ENCODE measurements around the gene UNC93A.
A peak's percentile ranks its signal among the peaks of the same experiment; 100 is the strongest.
"Not testable (repeated sequence)": the region's sequence is repeated elsewhere in the genome, so short reads cannot be mapped to it uniquely, and the experiment has no call there.

Gene UNC93A

DNA sequence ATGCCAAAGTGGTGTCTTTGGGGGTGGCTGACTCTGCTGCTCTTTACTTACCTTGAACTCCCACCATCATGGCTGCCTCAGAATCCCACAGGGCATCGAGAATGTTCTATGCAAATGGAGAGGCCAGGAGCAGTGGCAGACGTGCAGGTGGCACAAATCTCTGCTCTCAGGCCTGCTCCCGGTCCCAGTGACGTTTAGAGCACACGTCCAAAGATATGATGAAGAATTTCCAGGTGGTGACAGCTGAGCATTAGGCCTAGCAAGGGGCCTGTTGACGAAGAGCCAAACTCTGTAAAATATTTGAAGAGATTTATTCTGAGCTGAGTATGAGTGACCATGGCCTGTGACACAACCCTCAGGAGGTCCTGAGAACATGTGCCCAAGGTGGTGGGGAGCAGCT, 19.0 kb upstream of the UNC93A start:
- DNase-seq: no peak

DNA sequence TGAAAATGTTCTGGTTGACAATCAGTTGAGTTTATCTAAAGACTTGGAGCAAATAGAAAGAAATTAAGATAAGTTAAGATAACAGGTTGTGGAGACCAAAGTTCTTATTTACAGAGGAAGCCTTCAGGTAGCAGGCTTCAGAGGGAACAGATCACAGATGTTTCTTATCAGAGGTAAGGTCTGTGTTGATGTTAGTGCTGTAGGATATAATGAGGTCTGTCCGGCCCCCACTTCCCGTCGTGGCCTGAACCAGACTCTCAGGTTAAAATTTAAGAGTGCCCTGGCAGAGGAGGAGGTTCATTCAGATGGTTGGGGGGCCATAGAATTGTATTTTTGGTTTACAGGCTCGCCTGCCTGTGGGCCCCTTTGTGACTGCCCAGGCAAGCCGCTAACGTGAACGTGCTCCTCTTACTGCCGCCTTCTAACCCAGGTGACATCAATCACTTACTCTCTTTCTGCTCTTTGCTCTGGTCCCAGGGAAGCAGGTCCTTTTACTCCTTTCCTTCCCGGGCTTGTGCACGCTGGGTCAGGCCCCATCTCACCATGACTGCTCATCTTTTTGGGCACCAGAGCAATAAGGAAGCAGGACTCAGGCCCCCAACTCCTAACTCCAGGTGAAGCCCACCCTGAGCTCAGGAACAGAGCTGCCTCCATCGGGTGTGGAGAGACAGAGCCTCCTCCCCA, 18.3 kb upstream of the UNC93A start:
- DNase-seq: no peak

DNA sequence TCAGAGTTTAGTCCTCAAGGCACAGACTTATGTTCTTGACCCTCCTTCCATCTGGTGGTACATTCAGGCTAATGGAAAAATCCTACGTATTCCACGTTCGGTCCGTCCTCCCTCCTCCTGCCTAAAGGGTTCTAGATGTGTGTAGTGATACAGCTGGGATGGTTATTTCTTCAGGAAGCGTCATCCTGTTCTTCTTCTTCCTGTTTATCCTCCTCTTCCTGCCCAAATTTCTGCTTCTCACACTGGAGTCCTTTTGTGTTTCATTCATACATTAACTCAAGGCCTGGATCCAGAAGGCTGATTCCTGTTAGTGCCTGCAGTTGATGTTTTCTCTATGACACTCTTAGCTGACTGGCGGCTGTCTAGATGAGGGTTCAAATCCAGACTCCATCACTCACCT, 16.8 kb upstream of the UNC93A start:
- DNase-seq: no peak

DNA sequence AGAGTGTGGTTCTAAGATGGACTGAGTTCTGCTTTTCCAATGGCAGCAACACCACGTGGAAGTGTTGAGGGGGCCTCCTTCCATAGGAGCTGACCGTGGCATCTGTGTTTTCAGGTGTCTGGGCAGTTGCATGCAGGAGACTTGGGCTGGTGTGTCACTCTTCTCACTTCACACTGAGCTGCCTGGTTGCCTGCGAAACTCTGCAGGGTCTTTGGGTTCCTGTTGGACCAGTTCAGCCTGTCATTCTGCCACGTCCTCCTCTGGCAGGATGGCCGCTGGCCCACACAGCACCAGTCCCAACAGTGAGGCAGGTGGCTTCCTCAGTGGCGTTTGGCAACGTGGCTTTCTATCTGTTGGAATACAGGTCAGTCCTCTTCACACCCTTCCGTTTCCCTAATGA, 16.1 kb upstream of the UNC93A start:
- no peak for DNase-seq

DNA sequence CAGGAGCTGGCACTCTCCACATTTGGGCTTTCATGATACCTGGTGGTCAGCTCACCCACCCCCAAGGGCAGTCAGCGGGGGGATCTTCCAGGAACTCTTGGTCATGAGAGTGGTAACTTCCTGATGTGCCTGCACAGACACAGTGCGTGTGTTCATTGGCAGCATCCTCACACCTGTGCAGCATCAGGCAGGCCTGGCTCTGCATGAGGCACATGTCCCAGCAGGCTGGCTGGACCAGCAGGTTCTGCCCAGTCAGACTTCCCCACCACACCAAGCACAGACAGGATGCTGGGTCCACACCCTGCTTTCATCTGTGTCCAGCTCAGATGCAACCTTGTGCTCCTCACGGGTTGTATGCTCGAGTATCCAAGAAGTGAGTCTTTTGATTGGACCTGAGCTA, 15.7 kb upstream of the UNC93A start:
- DNase-seq: no peak

DNA sequence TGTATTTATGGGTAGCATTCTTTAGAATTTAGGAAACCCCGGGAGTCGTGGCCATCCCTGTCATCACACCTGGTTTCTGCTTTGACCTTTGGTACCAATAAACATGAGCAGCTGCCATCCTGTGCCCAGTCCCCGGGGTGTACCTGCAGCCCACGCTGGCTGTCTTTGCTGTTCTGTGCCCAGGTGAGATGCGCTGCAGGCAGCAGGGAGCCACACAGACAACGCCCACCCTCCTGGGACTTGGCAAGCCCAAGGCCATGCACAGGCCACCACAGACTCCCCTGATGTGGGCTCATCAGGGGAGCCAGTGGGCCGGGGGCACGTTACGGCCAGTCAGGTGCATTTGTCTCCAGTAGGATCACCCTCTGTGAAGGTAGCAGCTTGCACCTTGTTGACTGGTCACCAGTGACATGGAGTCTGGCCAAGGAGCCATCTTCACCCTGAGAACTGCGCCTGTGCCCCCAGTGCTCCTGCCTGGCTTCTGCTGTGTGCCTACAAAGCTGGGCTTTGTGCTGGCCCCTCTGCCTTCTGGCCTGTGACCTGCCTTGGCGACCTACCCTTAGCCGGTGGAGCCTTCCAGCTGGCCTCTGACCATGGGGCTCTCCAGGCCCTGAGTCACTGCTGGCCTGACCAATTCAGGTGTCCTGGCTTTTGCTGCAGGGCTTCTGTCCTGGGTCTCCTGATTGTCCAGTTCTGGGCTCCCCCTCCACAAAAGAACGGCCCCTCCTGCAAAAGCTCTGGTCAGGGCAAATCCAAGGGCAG, 14.2 kb upstream of the UNC93A start:
- no peak for DNase-seq

DNA sequence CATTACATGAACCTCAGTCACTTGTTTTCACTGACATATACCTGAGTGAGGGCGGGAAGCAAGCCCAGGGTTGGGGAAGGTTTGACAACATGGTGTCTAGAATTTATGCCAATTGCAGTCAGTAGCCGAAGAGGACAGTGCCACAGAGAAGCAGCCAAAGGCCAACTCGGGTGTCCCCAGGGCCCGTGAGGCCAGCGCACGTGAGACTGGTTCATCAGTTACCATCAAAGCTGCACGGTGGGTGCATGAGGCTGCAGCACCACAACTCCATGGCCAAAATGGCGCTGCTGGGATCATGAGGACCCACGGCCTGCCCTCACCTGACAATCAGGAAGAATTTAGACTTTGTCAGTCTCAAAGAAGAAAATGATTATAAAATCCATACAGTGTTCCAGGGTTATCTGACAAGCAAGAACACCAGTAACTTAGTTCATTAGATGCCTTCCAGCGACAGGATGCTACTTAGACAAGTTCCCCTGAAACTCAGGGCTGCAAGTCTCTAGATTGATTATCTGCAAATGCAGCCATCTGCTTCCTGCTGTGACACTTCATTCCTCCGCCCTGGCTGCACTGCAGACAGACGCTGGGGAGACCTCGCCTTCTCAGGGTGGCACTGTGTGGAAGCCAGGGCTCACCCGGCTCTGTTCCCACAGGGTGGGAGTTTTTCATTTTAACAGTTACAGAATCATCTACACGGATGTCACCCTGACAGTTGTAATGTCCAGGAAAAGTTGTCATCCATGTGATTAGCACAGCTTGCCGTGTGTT, 12.8 kb upstream of the UNC93A start:
- DNase-seq: not testable (repeated sequence)

DNA sequence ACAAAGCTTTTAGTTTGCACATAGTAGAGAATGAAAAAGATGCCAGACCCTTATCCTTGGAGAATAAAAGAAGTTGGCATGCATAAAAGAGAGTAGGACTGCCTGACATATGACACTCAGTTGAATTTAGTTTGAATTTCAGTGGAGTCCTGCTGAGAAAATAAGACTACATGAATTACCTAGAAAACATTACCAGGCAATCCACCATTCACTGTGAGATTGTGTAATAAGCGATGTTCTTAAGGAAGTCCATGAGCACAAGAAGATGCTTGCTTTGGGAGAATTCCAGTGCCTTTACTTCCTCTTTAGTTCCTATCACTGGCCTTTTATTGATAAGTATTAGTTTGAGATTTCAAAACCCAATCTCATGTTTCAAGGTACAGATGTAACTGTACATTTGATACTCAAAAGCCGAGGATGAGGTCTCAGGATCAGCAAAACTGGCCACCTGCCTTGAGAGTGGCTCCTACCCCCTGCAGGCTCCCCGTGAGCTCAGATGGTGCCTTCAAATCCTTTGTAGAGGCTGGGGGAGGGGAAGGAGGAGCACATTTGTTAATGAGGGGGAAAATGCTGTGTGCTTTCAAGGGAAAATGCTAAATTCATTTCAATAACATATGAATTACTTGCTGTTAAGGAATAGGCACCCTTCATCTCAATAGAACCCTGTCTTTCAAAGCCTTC, 11.2 kb upstream of the UNC93A start:
- no peak for DNase-seq

DNA sequence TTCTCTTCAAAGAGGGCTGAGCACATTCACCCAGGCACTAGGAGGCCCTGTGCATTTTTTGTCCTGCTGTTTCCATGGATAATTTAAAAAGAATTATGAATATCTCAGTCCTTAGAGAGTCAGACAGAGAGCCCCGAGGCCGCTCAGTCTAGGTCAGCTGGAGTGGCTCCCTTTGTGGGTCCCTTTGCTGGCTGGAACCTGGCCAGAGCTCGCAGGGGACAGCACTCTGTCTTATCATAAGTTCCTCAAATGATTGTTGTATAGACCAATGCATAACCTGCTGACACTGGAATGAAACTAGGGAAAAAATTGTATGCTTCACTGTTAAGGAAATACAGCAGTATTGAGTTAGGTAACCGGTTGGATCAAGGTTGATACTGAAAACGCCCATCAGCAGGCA, 10.6 kb upstream of the UNC93A start:
- not testable (repeated sequence) for DNase-seq

DNA sequence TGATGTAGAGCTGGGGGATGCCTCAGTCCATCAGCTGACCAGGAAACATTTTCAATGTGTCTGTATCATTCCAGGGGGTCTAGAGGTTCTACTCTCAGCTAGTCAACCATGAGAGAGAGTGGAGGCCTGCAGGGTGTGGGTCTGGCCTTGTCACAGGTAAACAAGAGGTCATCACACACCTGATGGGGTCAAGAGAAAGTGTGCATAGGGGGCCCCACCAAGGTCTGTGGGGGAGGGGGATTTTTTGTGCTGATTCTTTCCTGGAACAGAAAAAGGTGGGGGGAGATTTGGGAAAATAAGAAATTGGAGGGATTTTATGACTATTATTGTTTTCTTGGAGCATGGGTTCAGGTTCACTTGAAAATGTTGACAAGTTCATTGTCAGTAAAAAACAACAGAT, 8.9 kb upstream of the UNC93A start:
- no peak for DNase-seq

DNA sequence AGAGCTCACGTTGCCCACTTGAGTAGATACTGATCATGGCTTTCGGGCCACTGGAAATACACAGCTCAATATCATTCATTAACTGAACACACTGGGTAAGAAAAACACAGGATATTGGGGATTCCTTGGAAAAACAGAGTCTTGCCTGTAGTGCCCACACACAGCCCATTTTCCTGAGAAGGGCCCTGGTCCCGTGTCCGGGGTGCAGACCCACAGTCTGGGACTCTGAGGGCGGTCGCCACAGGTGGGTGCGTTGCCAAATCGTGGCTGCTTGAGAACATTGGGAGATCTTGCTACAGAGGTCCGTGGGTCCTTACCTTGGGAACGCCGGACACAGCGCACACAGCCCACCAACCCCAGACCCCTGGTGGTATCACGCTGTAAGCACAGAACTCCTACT, 6.5 kb upstream of the UNC93A start:
- DNase-seq: not testable (repeated sequence)

DNA sequence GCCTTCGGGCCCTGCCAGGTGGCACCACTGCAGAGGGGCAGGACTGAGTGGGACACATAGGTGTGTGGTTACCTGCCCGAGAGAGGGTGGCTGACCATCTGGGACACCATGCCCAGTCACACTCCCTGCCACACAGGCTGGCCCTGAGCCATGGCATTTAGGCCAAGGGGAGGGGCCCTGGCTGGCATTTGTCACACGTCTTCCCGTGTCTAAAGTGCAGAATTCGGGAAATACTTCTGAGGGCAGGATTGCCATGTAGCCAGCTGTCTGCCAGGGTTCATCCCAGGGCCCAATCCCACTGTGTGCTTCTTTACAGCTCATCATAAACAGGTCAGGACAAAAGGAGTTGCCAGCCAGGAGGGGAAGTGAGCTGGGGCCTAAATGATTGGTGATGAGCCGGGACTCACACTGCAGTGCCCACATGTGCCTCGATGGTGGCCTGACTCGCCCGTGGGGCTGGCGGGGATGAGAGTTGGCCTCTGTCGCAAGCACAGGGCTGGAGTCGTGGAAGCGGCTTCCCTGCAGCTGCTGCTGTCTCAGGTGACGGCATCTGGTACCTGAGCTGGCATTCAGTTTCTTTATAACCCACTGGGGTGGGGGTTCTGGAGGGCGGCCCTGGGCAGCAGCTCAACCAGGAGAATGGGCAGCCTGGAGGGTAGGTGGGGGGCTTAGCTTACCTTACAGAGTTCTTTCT, 5.9 kb upstream of the UNC93A start:
- no peak for DNase-seq

DNA sequence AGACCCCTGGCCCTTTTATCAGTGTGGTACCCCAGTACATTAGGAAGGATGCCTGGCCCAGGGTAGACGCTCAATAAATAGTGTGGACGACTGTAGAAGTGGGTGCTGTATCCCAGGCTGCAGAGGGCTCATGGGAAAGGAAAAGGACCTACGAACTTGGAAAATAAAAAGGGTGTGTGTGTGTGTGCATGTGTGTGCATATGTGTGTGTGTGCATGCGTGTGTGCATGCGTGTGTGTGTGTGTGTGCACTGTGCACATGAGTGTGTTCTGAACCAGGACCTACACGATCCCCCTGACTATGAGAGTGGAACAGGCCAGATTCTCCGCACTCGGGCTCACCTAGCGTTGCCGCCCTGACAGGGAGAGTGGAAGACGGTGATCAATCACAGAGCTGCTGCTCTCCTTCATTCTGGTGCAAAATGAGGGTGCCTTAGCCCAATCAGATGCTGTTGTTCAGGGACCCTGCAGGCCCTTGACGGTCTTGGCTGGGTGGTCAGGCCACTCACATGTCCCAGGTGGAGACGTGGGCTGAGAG, 3.5 kb upstream of the UNC93A start:
- no peak for DNase-seq

DNA sequence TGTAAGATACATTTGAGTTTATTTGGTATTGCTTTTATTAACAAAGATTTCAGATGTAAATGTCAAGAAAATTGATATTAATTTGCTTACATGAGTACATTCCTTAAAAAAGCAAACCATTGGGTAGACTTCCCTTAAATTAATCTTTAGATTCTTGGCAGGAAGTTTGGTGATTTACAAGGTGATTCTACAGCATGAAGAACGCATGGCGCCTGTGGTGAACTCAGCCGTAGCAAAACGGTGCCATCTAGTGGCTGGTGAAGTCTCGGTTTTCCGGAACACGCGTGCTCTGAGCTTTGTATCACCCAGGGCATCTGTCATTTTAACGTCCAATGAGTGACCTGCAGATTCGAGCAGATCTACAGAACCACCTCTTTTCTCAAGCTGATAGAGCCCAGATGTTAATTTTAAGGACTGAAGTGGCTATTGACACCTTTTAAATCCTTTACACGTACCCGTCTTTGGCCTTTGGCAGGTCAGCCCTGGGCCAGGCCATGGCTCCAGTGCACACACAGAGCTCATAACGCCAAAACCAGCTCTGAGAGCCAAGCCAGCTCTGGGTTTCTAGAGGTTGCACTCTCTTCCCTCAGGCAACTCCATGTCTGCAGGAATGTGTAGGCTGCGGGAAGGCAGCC, 2.4 kb upstream of the UNC93A start:
- peak; percentile 31 for DNase-seq

DNA sequence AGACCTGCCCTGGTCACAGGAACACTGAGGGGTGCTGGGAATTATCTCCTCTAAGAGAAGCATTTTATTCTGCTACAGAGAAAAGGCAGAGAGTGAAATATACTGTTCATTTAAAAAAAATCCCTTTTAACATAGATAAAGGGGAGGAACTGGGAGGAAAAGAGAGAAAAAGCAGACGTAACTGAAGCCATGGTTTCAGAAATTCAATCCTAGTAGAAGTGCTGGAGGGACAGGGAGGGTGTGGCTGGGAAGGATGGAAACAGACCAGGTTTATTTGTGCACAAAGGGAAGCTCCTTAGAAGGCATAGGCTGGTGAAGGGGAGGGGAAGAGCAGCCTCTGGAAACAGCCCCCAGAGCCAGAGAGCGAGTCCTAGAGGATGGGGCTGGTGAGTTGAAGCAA, 1.8 kb upstream of the UNC93A start:
- not testable (repeated sequence) for DNase-seq

DNA sequence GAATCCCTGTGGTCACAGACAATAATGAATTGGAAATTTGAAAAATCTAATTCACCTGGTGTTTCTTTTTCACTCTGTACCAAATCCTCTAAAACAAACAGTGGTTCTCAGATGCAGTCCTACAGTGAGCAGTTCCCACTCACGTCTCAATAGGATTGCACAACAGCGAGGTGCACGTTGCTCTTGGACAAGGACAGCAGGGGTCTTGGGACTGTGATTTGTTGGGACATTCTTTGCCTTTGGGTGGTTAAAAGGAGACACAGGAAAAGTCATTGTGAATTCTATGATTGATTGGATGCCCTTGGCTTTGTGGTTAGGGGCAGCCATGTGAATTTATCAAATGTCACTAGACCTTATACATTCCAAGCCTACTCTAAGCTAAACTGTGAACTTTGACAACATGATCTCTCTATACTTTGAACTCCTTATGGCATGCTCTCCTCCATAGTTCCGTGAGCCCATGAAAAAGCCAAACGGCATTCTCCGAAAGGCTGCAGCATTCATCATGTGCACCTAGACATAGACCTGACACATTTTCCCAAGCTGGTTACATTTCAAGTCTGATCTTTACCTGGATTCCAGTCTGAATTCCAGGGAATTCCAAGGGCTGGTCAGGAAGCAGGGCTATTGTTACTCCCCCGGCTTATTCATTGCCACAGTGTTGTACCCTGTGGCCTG, 647 bp downstream of the UNC93A start:
- no peak for DNase-seq

DNA sequence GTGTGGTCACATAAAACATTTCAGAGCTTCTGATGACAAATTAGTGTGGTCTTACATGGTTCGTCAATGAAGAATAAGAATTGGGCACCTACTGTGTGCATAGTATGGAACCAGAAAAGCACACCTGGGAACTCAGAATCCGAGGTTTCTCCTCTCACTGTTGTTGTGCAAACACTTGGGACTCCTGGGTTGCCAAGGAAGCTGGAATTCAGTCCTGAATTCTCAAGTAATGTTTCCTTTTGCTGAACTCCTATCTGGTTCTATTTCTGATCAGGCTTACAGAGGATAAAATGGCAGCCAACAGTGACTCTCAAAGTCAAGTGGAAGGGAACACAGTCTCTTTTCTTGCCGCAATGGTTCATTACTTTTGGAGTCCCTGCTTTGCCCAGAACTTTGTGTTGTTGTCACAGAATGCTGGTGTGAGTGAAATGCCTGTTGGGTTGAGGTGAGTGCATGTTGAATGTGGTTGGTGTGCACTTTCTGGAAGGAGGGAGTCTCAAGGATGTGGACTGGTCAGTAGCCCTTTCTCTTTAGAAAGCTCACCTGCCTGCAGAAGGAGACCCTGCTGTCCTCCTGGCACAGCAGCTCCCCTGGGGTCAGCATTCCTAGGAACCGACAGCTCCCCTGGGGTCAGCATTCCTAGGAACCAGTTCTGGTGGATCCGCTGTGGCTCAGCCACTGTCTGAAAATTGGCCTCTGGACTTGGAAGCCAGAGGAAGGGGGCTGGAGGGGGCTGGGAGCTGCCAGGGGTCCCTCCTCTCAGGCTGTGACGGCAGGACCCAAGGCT, 1.4 kb downstream of the UNC93A start:
- no peak for DNase-seq

DNA sequence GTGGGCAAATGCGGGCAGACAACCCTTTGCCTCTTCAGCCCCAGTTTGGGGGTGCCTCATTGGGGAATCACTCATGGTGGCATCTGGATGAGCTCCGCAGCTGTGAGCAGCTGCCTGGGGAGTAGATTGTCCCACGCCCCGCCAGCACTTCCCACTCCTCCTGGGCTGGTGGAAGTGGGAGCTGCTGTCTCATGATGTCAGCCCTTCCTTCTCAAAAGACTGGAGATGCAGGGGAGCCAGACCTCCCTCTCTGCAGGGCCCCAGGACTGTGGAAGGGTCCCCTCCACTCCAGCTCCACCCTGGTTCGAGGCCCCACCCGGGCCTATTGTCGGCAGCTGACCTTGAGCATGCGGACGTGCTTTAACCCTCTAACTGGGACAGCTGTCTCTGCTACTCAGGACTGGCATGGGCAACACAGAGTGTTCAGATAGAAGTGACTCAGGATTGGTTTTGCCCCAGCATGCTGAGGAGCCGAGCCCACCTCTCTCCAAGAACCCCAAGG, 2.0 kb downstream of the UNC93A start:
- no peak for DNase-seq

DNA sequence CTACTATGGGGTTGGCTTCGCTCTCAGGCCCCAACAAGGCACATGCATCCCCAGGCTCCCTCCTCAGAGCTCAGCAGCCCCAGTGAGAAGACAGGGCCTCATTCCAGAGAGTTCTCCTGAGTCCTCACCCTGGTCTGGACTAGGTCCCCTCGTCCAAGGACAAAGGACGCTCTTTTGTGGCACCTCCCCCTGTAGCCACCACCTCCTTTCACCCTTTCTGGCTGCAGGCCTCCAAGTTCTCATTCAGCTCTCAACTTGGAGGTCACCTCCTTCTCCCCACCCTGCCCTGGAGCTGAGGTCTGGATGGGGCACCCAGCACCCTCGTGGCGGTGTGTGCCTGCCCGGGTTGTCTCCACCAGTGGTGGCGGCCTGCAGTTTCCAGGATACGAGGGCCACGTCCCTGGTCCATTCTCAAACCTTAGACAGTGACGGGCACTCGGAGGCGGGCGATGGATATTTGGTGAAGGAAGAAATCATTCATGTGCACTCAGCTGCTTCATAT, 2.5 kb downstream of the UNC93A start:
- no peak for DNase-seq

DNA sequence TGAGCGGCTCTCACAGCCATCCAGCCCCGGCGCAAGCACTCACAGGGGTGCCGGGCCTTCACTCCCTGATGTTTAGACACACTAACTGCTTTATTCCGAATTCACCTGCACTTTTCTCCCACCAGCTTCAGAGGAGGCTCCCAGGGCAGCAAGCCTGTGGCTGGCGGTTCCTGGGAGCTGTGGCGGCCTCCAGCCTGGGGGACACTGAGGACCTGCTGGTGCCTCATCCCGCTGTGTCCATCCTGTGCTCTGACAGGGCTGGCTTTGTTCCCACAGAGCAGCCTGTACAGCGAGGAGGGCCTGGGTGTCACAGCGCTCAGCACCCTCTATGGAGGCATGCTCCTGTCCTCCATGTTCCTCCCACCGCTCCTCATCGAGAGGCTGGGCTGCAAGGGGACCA, 3.1 kb downstream of the UNC93A start:
- no peak for DNase-seq
